ENCODE measurements around the gene NETO1. TPM values are rescaled to one million over a fixed set of nuclear protein-coding genes. Genes with fewer than 3 reads are reported as not detected.

Gene NETO1
- total RNA-seq, result under 1 TPM in 1 of 6 donors, not detected in 5; 0.47 TPM

GRCh38 chr18:72867746-72868584 is at the start of gene NETO1:
Gene NETO1, minus strand, starts transcription at chr18:72867987. Its CDS starts 696 bp downstream, at chr18:72867291.
- Histone ChIP-seq H3K9me3 (no peaks in the 10 kb centered on the region), H3K4me3 (peak within 1 kb of the TSS in 3 of 4 donors; percentile 26 to 40 (median 33)), H3K4me1 (peaks cover 11 to 26% (median 15%) of the 10 kb centered on the region in 4 donors), H3K27ac (no peak within 1 kb of the TSS), H3K36me3 (no peaks in the 10 kb centered on the region), H3K27me3 (peaks cover 0 to 27% (median 10%) of the 10 kb centered on the region in 4 donors)
- TF ChIP-seq CTCF (IDR thresholded peaks at IDR 0.05) (no peak), EP300 (IDR thresholded peaks at IDR 0.05) (no peak), POLR2AphosphoS5 (IDR thresholded peaks at IDR 0.05) (no peak), POLR2A (IDR thresholded peaks at IDR 0.05) (no peak)
- DNase-seq (peak in 1 of 2 donors; percentile 77), ATAC-seq (ENCODE audit: low FRiP score in 2 of 2) (peak in 1 of 2 donors; percentile 11)
- WGBS, 2 donors, result 5 to 10% methylated on average over 10 to 32 of the region's 85 CpGs

- 77 to 82% methylated on average over 5 of the region's 5 CpGs for WGBS, 2 donors
- TF ChIP-seq POLR2AphosphoS5 (IDR thresholded peaks at IDR 0.05) (no peak), EP300 (IDR thresholded peaks at IDR 0.05) (no peak), CTCF (IDR thresholded peaks at IDR 0.05) (no peak), POLR2A (IDR thresholded peaks at IDR 0.05) (no peak)
- Histone ChIP-seq H3K36me3 (no peaks in the 10 kb centered on the region), H3K4me1 (no peaks in the 10 kb centered on the region), H3K4me3 (no peak overlapping the region), H3K27ac (no peak overlapping the region), H3K27me3 (no peaks in the 10 kb centered on the region), H3K9me3 (no peaks in the 10 kb centered on the region)
- no peak for DNase-seq
- ATAC-seq (ENCODE audit: low FRiP score in 2 of 2), result peak in 1 of 2 donors; percentile 64
Observed at GRCh38 chr18:72910045-72910444, 42.3 kb upstream of the NETO1 start.

- TF ChIP-seq CTCF (IDR thresholded peaks at IDR 0.05), result no peak
- no peak for TF ChIP-seq EP300 (IDR thresholded peaks at IDR 0.05)
- TF ChIP-seq POLR2AphosphoS5 (IDR thresholded peaks at IDR 0.05), result no peak
- TF ChIP-seq POLR2A (IDR thresholded peaks at IDR 0.05), result no peak
- no peaks in the 10 kb centered on the region for H3K36me3 ChIP-seq
- no peaks in the 10 kb centered on the region for H3K27me3 ChIP-seq
- no peaks in the 10 kb centered on the region for H3K9me3 ChIP-seq
- no peak overlapping the region for H3K27ac ChIP-seq
- DNase-seq (no peak), ATAC-seq (ENCODE audit: low FRiP score in 2 of 2) (no peak)
- WGBS, 2 donors, result 38 to 50% methylated on average over 2 of the region's 2 CpGs
- H3K4me1 ChIP-seq, result no peaks in the 10 kb centered on the region
- H3K4me3 ChIP-seq, result no peak overlapping the region
Observed at GRCh38 chr18:72908181-72908580, 40.4 kb upstream of the NETO1 start.

GRCh38 chr18:72903033-72903432 is 35.2 kb upstream of the NETO1 start:
- DNase-seq (no peak), ATAC-seq (ENCODE audit: low FRiP score in 2 of 2) (no peak)
- 84 to 86% methylated on average over 2 of the region's 2 CpGs for WGBS, 2 donors
- H3K36me3 ChIP-seq, result no peaks in the 10 kb centered on the region
- no peaks in the 10 kb centered on the region for H3K4me1 ChIP-seq
- H3K27me3 ChIP-seq, result no peaks in the 10 kb centered on the region
- no peak overlapping the region for H3K4me3 ChIP-seq
- no peak overlapping the region for H3K27ac ChIP-seq
- no peaks in the 10 kb centered on the region for H3K9me3 ChIP-seq
- TF ChIP-seq CTCF (IDR thresholded peaks at IDR 0.05), result no peak
- TF ChIP-seq POLR2AphosphoS5 (IDR thresholded peaks at IDR 0.05), result no peak
- no peak for TF ChIP-seq POLR2A (IDR thresholded peaks at IDR 0.05)
- TF ChIP-seq EP300 (IDR thresholded peaks at IDR 0.05), result no peak
